ENCODE data around the gene EPB41.
"Not testable (repeated sequence)": the region's sequence is repeated elsewhere in the genome, so short reads cannot be mapped to it uniquely, and the experiment has no call there.

EPB41 gene

GRCh38 chr1:29056256-29056655 lies 141.9 kb downstream of the EPB41 start:
- no peak for DNase-seq

- DNase-seq, result no peak
Observed at GRCh38 chr1:29057700-29058099, 143.3 kb downstream of the EPB41 start.

GRCh38 chr1:29062157-29062942 lies 148.0 kb downstream of the EPB41 start:
- DNase-seq, result no peak

- DNase-seq, result no peak
Observed at GRCh38 chr1:29064064-29064463, 149.7 kb downstream of the EPB41 start.

- no peak for DNase-seq
Observed at GRCh38 chr1:29077155-29077554, 162.8 kb downstream of the EPB41 start.

GRCh38 chr1:29079916-29080629 lies 165.7 kb downstream of the EPB41 start:
- DNase-seq, result not testable (repeated sequence)

GRCh38 chr1:29081201-29081600 lies 166.8 kb downstream of the EPB41 start:
- DNase-seq, result no peak

- DNase-seq, result no peak
Observed at GRCh38 chr1:29082519-29082918, 168.2 kb downstream of the EPB41 start.

GRCh38 chr1:29083317-29084195 lies 169.2 kb downstream of the EPB41 start:
- peak; percentile 58 for DNase-seq

GRCh38 chr1:29084196-29084521 lies 169.8 kb downstream of the EPB41 start:
- no peak for DNase-seq

- peak; percentile 91 for DNase-seq
Observed at GRCh38 chr1:29090937-29091618, 176.7 kb downstream of the EPB41 start.

GRCh38 chr1:29092704-29093103 lies 178.3 kb downstream of the EPB41 start:
- not testable (repeated sequence) for DNase-seq

- DNase-seq, result no peak
Observed at GRCh38 chr1:29094433-29094832, 180.1 kb downstream of the EPB41 start.

GRCh38 chr1:29094954-29095353 lies 180.6 kb downstream of the EPB41 start:
- DNase-seq, result no peak

- DNase-seq, result peak; percentile 98
Observed at GRCh38 chr1:29096231-29096886, 182.0 kb downstream of the EPB41 start.

- DNase-seq, result no peak
Observed at GRCh38 chr1:29099286-29099685, 184.9 kb downstream of the EPB41 start.

GRCh38 chr1:29100487-29100886 lies 186.1 kb downstream of the EPB41 start:
- DNase-seq, result no peak

- DNase-seq, result no peak
Observed at GRCh38 chr1:29105822-29106221, 191.5 kb downstream of the EPB41 start.

GRCh38 chr1:29108041-29108440 lies 193.7 kb downstream of the EPB41 start:
- not testable (repeated sequence) for DNase-seq

- no peak for DNase-seq
Observed at GRCh38 chr1:29112705-29113412, 198.5 kb downstream of the EPB41 start.

- DNase-seq, result no peak
Observed at GRCh38 chr1:29113413-29114117, 199.2 kb downstream of the EPB41 start.
